Thoracic aorta (tissue), 2 donors: ENCODE results near the gene SH2D3A. TPM values are rescaled to one million over a fixed set of nuclear protein-coding genes. Genes with fewer than 3 reads are reported as not detected.

ENCODE experiments used
- ATAC-seq: fragments of 150-250 bp; one replicate; pipeline ENCODE4 v1.8.0; 2017; ENCODE audit warnings: low read depth; ENCODE audit not compliant: insufficient number of reproducible peaks, low FRiP score
- DNase-seq: peaks from one replicate; pipeline ENCODE4 v3.0.0-alpha.2; 2020; ENCODE audit warnings: low spot score
- H3K27ac ChIP-seq, 2 donors: fragments of 200-600 bp; sonication (generic); 1 replicate in 1 of 2; 2 replicates in 1 of 2; pipeline ENCODE4 v1.5.1; 2016; ENCODE audit warnings: mild to moderate bottlenecking in 2 of 2, moderate library complexity in 2 of 2
- H3K27me3 ChIP-seq: fragments of 200-600 bp; sonication (generic); replicated peaks from 2 replicates; pipeline ENCODE4 v1.6.0; 2016; ENCODE audit warnings: mild to moderate bottlenecking; ENCODE audit not compliant: insufficient read depth
- H3K36me3 ChIP-seq: fragments of 200-600 bp; sonication (generic); one replicate; pipeline ENCODE4 v1.5.1; 2016
- H3K4me1 ChIP-seq, 2 donors: fragments of 200-600 bp; sonication (generic); 1 replicate in 1 of 2; 2 replicates in 1 of 2; pipeline versions ENCODE4 v1.5.1 to v1.6.0; 2016; ENCODE audit warnings: low read depth in 2 of 2, mild to moderate bottlenecking in 1 of 2; ENCODE audit not compliant: control insufficient read depth in 1 of 2
- H3K4me3 ChIP-seq: fragments of 200-600 bp; sonication (generic); 2 replicates; pipeline ENCODE4 v1.5.1; 2016; ENCODE audit warnings: mild to moderate bottlenecking
- H3K9me3 ChIP-seq: fragments of 200-600 bp; sonication (generic); 2 replicates; pipeline ENCODE4 v1.5.1; 2016
- CTCF ChIP-seq: fragments of 200-600 bp; sonication (generic); IDR thresholded peaks from one replicate; pipeline ENCODE4 v1.5.1; 2019; ENCODE audit warnings: antibody characterized with exemption
- total RNA-seq, 2 donors: library from RNA; depleted of rRNA; stranded (reverse); fragments of >200 nt; gene quantifications; one replicate each; pipeline versions ENCODE4 v1.1.0 to v1.2.3, GENCODE V29; 2016

The SH2D3A gene
- total RNA-seq, 2 donors from 2014 or later = 0.68 to 7.1 TPM

- Histone ChIP-seq H3K27me3 (no peaks in the 10 kb centered on the region), H3K4me3 (no peak overlapping the region), H3K27ac (no peak overlapping the region), H3K36me3 (peaks cover 11% of the 10 kb centered on the region), H3K4me1 (peaks cover 0 to 4% of the 10 kb centered on the region in 2 donors), H3K9me3 (no peaks in the 10 kb centered on the region)
- no peak for DNase-seq
- no peak for TF ChIP-seq CTCF
- no peak for ATAC-seq
These were observed 37.0 kb downstream of the SH2D3A start for GRCh38 chr19:6730153-6730804.

- no peak for TF ChIP-seq CTCF
- no peaks in the 10 kb centered on the region for H3K4me1 ChIP-seq
- H3K4me3 ChIP-seq = no peak overlapping the region
- ATAC-seq (no peak), DNase-seq (no peak)
- no peaks in the 10 kb centered on the region for H3K9me3 ChIP-seq
- peaks cover 8% of the 10 kb centered on the region for H3K36me3 ChIP-seq
- H3K27me3 ChIP-seq = no peaks in the 10 kb centered on the region
- no peak overlapping the region for H3K27ac ChIP-seq
These were observed 37.6 kb downstream of the SH2D3A start for GRCh38 chr19:6729573-6730152.

DNA sequence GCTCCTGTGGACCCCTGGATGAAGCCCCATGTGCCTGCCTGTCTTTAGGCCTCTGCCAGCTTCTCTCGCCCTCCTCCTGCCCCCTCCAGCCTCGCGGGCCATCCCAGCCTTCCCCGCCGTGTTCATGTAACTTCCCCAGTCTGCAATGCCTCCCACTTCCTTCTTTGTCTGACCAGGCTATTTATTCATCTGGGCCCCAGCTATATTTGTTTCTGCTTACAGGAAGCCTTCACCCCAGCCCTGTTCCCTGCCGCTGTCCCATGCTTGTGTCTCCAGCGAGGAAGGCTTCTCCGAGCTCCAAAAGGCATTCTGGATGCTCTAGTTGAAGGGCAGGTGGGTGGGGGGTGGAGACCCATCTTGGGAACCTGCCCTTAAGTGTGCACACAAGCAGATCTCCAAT lies 38.9 kb downstream of the SH2D3A start:
- H3K4me1 ChIP-seq = peaks cover 0 to under 1% of the 10 kb centered on the region in 2 donors
- H3K9me3 ChIP-seq = no peaks in the 10 kb centered on the region
- H3K27me3 ChIP-seq = no peaks in the 10 kb centered on the region
- ATAC-seq (no peak), DNase-seq (no peak)
- H3K27ac ChIP-seq = no peak overlapping the region
- no peak for TF ChIP-seq CTCF
- no peak overlapping the region for H3K4me3 ChIP-seq
- H3K36me3 ChIP-seq = peaks cover 8% of the 10 kb centered on the region

DNA sequence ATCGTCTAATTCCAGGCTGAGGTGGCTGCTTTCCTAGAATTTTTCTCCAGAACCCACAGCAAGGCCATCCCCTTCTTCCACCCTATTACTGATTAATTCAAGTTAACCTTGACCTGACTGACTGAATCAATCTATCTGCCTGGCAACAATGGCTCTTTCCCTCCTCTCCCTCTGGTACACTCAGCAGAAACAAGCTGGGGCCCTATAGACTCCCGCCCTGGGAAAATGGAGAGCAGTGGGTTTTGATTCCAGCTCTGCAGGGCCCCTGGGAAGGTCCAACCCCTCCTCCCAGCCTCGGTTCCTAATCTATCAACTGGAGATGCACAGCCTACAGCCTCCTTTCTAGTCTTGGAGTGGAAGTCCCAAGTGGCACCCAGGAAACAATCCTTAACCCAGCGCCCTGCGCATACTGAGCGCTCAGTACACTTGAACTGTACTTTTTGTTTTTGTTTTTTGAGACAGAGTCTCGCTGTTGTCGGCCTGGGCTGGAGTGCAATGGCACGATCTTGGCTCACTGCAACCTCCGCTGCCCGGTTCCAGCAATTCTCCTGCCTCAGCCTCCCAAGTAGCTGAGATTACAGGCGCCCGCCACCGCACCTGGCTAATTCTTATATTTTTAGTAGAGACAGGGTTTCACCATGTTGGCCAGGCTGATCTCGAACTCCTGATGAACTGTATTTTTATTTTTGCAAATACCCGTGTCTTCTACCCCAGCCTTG lies 41.6 kb downstream of the SH2D3A start:
- no peak for ATAC-seq
- TF ChIP-seq CTCF = no peak
- Histone ChIP-seq H3K27ac (no peak overlapping the region), H3K9me3 (no peaks in the 10 kb centered on the region), H3K4me1 (peaks cover 4 to 5% of the 10 kb centered on the region in 2 donors), H3K36me3 (no peaks in the 10 kb centered on the region), H3K27me3 (no peaks in the 10 kb centered on the region), H3K4me3 (no peak overlapping the region)
- DNase-seq = no peak

DNA sequence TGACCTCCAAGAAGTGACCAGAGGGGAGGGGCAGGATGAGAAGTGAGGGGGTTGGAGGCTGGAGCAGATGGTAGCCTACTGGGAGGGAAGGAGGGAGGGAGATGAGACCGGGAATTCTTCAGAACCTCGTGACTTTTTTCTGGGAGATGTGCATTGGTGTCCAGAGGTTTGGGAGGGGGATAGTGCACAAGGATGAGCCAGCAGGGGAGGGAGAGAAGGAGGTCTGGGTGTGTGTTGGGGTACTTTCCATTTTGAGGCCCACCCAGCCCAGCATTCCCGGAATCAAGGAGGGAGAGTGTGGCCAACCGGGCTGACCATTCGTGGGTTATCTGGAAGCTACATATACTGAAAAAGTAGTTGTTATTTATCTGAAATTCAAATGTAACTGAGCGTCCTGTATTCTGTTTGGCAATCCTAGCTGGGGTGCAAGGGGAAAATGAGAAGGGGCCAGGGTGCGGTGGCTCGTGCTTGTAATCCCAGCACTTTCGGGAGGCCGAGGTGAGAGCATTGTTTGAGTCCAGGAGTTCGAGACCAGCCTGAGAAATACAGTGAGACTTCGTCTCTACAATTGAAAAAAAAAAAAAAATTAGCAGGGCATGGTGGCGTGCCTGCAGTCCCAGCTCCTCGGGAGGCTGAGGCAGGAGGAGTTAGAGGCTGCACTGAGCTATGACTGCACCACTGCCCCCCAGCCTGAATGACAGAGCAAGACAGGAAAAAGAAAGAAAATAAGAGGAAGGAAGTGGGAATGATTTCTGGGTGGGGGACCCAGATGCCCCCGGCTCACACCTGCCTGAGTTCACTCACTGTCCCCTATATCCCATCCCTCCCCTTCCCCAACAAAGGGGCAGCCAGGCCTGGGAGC lies 42.4 kb downstream of the SH2D3A start:
- Histone ChIP-seq H3K27ac (no peak overlapping the region), H3K4me3 (no peak overlapping the region), H3K36me3 (no peaks in the 10 kb centered on the region), H3K4me1 (peaks cover 4 to 5% of the 10 kb centered on the region in 2 donors), H3K27me3 (no peaks in the 10 kb centered on the region), H3K9me3 (no peaks in the 10 kb centered on the region)
- no peak for TF ChIP-seq CTCF
- DNase-seq (no peak), ATAC-seq (no peak)
